ENCODE measurements around the gene COL4A1.

DNA sequence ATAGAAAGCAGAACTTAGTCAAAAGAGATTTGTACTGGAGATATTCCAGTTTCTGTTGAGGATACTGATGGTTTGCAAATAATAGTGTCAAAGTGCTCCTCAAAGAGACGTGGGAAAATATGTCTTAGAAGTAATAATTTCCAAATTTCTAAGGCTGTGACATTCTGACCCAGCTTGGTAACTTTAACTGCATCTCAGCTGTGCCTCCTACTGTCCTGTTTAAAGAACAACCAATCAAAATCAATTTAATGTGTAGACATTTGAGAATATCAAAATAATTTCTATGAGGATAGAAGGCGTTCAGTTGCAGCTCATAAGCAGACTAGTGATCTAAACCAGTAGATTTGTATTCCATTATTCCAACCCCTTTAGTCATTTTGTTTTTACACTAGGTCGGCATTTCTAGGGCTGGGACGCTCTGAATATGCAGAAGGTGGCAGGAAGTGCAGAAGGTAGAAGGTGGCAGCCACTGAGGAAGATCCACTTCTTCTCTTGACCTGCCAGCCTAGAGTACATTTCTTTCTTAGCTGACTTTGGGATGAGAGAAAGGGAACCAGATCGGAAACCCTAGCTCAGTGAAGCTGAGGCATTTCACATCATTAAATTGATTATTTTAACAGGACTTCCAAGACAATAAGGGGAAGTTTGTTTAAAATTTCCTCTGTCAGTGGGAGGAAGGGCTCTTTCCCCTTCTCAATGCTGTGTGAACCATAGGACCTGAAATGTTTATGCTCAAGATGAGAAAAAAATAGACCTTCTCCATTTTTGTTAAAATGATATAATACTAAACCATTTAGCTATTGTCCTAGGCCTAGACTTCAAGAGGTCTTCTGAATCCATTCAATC lies 67.5 kb downstream of the COL4A1 start:
- TF ChIP-seq POLR2A (IDR thresholded peaks at IDR 0.05): no peak
- TF ChIP-seq, protein P1, sequence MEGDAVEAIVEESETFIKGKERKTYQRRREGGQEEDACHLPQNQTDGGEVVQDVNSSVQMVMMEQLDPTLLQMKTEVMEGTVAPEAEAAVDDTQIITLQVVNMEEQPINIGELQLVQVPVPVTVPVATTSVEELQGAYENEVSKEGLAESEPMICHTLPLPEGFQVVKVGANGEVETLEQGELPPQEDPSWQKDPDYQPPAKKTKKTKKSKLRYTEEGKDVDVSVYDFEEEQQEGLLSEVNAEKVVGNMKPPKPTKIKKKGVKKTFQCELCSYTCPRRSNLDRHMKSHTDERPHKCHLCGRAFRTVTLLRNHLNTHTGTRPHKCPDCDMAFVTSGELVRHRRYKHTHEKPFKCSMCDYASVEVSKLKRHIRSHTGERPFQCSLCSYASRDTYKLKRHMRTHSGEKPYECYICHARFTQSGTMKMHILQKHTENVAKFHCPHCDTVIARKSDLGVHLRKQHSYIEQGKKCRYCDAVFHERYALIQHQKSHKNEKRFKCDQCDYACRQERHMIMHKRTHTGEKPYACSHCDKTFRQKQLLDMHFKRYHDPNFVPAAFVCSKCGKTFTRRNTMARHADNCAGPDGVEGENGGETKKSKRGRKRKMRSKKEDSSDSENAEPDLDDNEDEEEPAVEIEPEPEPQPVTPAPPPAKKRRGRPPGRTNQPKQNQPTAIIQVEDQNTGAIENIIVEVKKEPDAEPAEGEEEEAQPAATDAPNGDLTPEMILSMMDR (IDR thresholded peaks at IDR 0.05): peak in 2 of 12 donors; percentile 27 to 36

All from heart left ventricle (tissue), 13 donors.